AG09309 (cell line): ENCODE data around the gene STK39.

Source experiments
- DNase-seq: peaks from one replicate; pipeline ENCODE4 v3.0.0-alpha.2; 2010; ENCODE audit warnings: low read depth
- H3K4me3 ChIP-seq: 2 replicates; pipeline ENCODE4 v1.5.1; 2011; ENCODE audit warnings: mild to moderate bottlenecking, low read depth, low read length, moderate library complexity; ENCODE audit not compliant: control insufficient read depth
- CTCF ChIP-seq: IDR thresholded peaks from 2 replicates; pipeline ENCODE4 v1.5.1; 2011; ENCODE audit warnings: mild to moderate bottlenecking, low read depth, low read length, inconsistent platforms; ENCODE audit not compliant: insufficient read depth, control insufficient read depth; ENCODE audit errors: missing control alignments

The STK39 gene

GRCh38 chr2:168143813-168144212 is 103.6 kb downstream of the STK39 start:
- TF ChIP-seq CTCF, result no peak
- no peak for DNase-seq
- no peak overlapping the region for H3K4me3 ChIP-seq

- no peak for TF ChIP-seq CTCF
- no peak overlapping the region for H3K4me3 ChIP-seq
- DNase-seq, result no peak
Observed at GRCh38 chr2:168140892-168141291, 106.5 kb downstream of the STK39 start.

- DNase-seq, result no peak
- H3K4me3 ChIP-seq, result no peak overlapping the region
- TF ChIP-seq CTCF, result no peak
Observed at GRCh38 chr2:168139852-168140251, 107.5 kb downstream of the STK39 start.

GRCh38 chr2:168138901-168139300 is 108.5 kb downstream of the STK39 start:
- TF ChIP-seq CTCF, result no peak
- no peak for DNase-seq
- no peak overlapping the region for H3K4me3 ChIP-seq

GRCh38 chr2:168138374-168138773 is 109.0 kb downstream of the STK39 start:
- H3K4me3 ChIP-seq, result no peak overlapping the region
- DNase-seq, result no peak
- TF ChIP-seq CTCF, result no peak

- DNase-seq, result no peak
- no peak for TF ChIP-seq CTCF
- H3K4me3 ChIP-seq, result no peak overlapping the region
Observed at GRCh38 chr2:168137510-168138180, 109.8 kb downstream of the STK39 start.
